ENCODE results near the gene MREG. TPM values are rescaled to one million over a fixed set of nuclear protein-coding genes. Genes with fewer than 3 reads are reported as not detected.

The MREG gene
- total RNA-seq, 1 experiment from 2014 or later, result 16.9 TPM

GRCh38 chr2:215952860-215953637 is 60.3 kb downstream of the MREG start:
- ChIA-PET CTCF (no interaction called here), POLR2A (interaction anchor here (0.6 kb wide), 1 partner anchor 53 kb away, joined by 3 read pairs; no protein-coding TSS in a partner anchor), RAD21 (ENCODE audit: low non-redundant PET in 1 of 2, low total read pairs in 2 of 2, uncharacterized antibody in 2 of 2, unreplicated experiment in 2 of 2) (no interaction called here)
- no peak for ATAC-seq
- no peaks in the 10 kb centered on the region for H4K20me1 ChIP-seq (ENCODE audit: insufficient read depth)
- no peak overlapping the region for H2AFZ ChIP-seq (ENCODE audit: low read depth, low read length, poor library complexity, severe bottlenecking)
- H3K9ac ChIP-seq (ENCODE audit: low read length), result no peak overlapping the region
- no peaks in the 10 kb centered on the region for H3K79me2 ChIP-seq (ENCODE audit: insufficient read depth, low read length)
- no peak for DNase-seq (ENCODE audit: low read depth, low spot score)
- no peaks in the 10 kb centered on the region for H3K9me2 ChIP-seq (ENCODE audit: insufficient read depth)
- H3K27me3 ChIP-seq (ENCODE audit: insufficient read depth, low read length), result no peaks in the 10 kb centered on the region
- no peak overlapping the region for H3K4me2 ChIP-seq (ENCODE audit: low read length)
- TF ChIP-seq SIN3A (IDR thresholded peaks at IDR 0.05; ENCODE audit: low read depth), result no peak
- no peak for TF ChIP-seq SRF (IDR thresholded peaks at IDR 0.05; ENCODE audit: low read depth)
- TF ChIP-seq FOSL1 (IDR thresholded peaks at IDR 0.05; ENCODE audit: low read depth), result no peak
- TF ChIP-seq MAX (IDR thresholded peaks at IDR 0.05), result no peak
- TF ChIP-seq ELF1 (IDR thresholded peaks at IDR 0.05; ENCODE audit: borderline replicate concordance, low read depth), result no peak
- TF ChIP-seq ATF3 (IDR thresholded peaks at IDR 0.05), result no peak
- TF ChIP-seq POLR2A (IDR thresholded peaks at IDR 0.05; ENCODE audit: borderline replicate concordance, extremely low read depth, insufficient read depth, insufficient read length), result no peak
- TF ChIP-seq SP1 (IDR thresholded peaks at IDR 0.05; ENCODE audit: low read depth), result no peak
- TF ChIP-seq JUND (IDR thresholded peaks at IDR 0.05), result no peak
- TF ChIP-seq TCF7L2 (IDR thresholded peaks at IDR 0.05; ENCODE audit: borderline replicate concordance, extremely low read depth, insufficient read depth, insufficient read length), result no peak
- no peak for TF ChIP-seq YY1 (IDR thresholded peaks at IDR 0.05; ENCODE audit: extremely low read depth, insufficient replicate concordance, low read depth, low read length)
- TF ChIP-seq POLR2AphosphoS5 (IDR thresholded peaks at IDR 0.05; ENCODE audit: low read depth, low read length), result no peak
- TF ChIP-seq CTCF (IDR thresholded peaks at IDR 0.05 in 2 of 3, conservative IDR thresholded peaks at IDR 0.05 in 1 of 3; ENCODE audit: borderline replicate concordance in 1 of 3, insufficient read depth in 1 of 3, low read depth in 2 of 3, low read length in 2 of 3), result no peak
- no peak for TF ChIP-seq ZNF274 (IDR thresholded peaks at IDR 0.05; ENCODE audit: low read depth, low read length)
- intact Hi-C loops (cut with micrococcal nuclease), result loop anchor here (5.0 kb wide), 1 partner anchor 59 kb away; the partner anchor contains the start of gene MREG
- H3K4me3 ChIP-seq (replicated peaks in 1 of 2; ENCODE audit: low read depth in 1 of 2, low read length in 2 of 2), result no peak overlapping the region
- H3K27ac ChIP-seq (ENCODE audit: low read depth, low read length), result no peak overlapping the region
- no peaks in the 10 kb centered on the region for H3K9me3 ChIP-seq (ENCODE audit: control insufficient read depth in 1 of 2, insufficient read depth in 1 of 2, low read depth in 1 of 2, low read length in 2 of 2)
- no peaks in the 10 kb centered on the region for H3K4me1 ChIP-seq (ENCODE audit: control insufficient read depth in 1 of 2, insufficient read depth in 2 of 2, low read length in 2 of 2)
- BruUV-seq (replicated peaks), result no TSS peak
- H3K36me3 ChIP-seq (ENCODE audit: control insufficient read depth in 1 of 2, insufficient read depth in 2 of 2, low read length in 2 of 2), result no peaks in the 10 kb centered on the region

Measured in HCT116 (cell line).